ENCODE results near the gene HS3ST1.

HS3ST1 gene

GRCh38 chr4:11428231-11428898, at the start of gene HS3ST1:
TSS of gene HS3ST1 (minus strand) at chr4:11428894. CDS start at chr4:11400005, 28,889 bp downstream.
- Histone ChIP-seq H3K9me3 (ENCODE audit: control insufficient read depth, low read length) (no peaks in the 10 kb centered on the region), H3K36me3 (ENCODE audit: control insufficient read depth, insufficient read depth, low read length) (no peaks in the 10 kb centered on the region), H3K4me3 (ENCODE audit: low read length) (peak within 1 kb of the TSS; percentile 90), H3K4me1 (ENCODE audit: control insufficient read depth, insufficient read depth, low read length) (peaks cover 21% of the 10 kb centered on the region), H3K27me3 (ENCODE audit: control insufficient read depth, insufficient read depth, low read length) (peaks cover 9% of the 10 kb centered on the region), H3K9ac (ENCODE audit: low read length) (peak within 1 kb of the TSS; percentile 85)

GRCh38 chr4:11475871-11476270, 47.2 kb upstream of the HS3ST1 start:
- Histone ChIP-seq H3K9me3 (ENCODE audit: control insufficient read depth, low read length) (no peaks in the 10 kb centered on the region), H3K27me3 (ENCODE audit: control insufficient read depth, insufficient read depth, low read length) (no peaks in the 10 kb centered on the region), H3K36me3 (ENCODE audit: control insufficient read depth, insufficient read depth, low read length) (no peaks in the 10 kb centered on the region), H3K4me3 (ENCODE audit: low read length) (no peak overlapping the region), H3K9ac (ENCODE audit: low read length) (no peak overlapping the region), H3K4me1 (ENCODE audit: control insufficient read depth, insufficient read depth, low read length) (peaks cover 5% of the 10 kb centered on the region)

DNA sequence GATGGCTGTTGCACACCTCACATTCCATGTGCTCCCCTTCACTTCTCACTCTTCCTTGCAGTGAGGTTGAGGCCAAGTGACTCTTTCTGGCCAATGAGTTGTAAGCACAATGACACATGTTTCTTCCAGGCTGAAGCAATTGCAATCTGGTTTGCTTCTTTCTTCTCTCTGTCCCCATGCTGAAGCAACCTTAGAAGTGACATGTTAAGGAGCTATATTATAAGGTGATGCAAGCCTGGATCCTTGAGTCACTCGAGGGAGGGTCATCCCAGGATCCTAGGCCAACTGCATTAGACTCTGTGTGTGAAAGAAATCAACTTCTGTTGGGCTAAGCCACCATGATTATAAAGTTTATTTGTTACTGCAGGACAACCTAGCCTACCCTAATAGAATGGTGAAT, 45.5 kb upstream of the HS3ST1 start:
- Histone ChIP-seq H3K27me3 (ENCODE audit: control insufficient read depth, insufficient read depth, low read length) (no peaks in the 10 kb centered on the region), H3K9me3 (ENCODE audit: control insufficient read depth, low read length) (no peaks in the 10 kb centered on the region), H3K4me3 (ENCODE audit: low read length) (no peak overlapping the region), H3K36me3 (ENCODE audit: control insufficient read depth, insufficient read depth, low read length) (no peaks in the 10 kb centered on the region), H3K4me1 (ENCODE audit: control insufficient read depth, insufficient read depth, low read length) (peaks cover 13% of the 10 kb centered on the region), H3K9ac (ENCODE audit: low read length) (no peak overlapping the region)

- Histone ChIP-seq H3K4me1 (ENCODE audit: control insufficient read depth, insufficient read depth, low read length) (peaks cover 18% of the 10 kb centered on the region), H3K27me3 (ENCODE audit: control insufficient read depth, insufficient read depth, low read length) (no peaks in the 10 kb centered on the region), H3K4me3 (ENCODE audit: low read length) (no peak overlapping the region)
These were observed 43.8 kb upstream of the HS3ST1 start for GRCh38 chr4:11472535-11472934.

DNA sequence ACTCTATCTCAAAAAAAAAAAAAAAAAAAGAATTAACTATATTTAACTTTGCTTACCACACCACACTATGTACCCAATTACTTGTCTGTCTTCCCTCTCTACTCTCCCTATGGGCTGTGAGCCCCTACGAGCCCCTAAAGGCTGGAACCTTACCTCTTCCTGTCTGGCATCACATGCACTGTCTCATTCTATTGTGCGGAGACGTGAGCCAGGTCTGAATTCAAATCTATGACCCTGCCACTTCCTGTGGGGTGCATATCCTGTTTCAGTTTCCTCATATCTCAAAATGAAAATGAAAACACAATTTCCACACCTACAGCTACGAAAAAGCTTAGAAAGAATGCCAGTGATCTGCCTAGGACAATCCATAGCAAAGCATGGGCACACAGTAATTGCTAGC, 42.9 kb upstream of the HS3ST1 start:
- H3K9ac ChIP-seq (ENCODE audit: low read length), result no peak overlapping the region
- no peak overlapping the region for H3K4me3 ChIP-seq (ENCODE audit: low read length)
- no peaks in the 10 kb centered on the region for H3K9me3 ChIP-seq (ENCODE audit: control insufficient read depth, low read length)
- H3K36me3 ChIP-seq (ENCODE audit: control insufficient read depth, insufficient read depth, low read length), result no peaks in the 10 kb centered on the region
- peaks cover 18% of the 10 kb centered on the region for H3K4me1 ChIP-seq (ENCODE audit: control insufficient read depth, insufficient read depth, low read length)
- no peaks in the 10 kb centered on the region for H3K27me3 ChIP-seq (ENCODE audit: control insufficient read depth, insufficient read depth, low read length)

More at GRCh38 chr4:11472535-11472934, 43.8 kb upstream of the HS3ST1 start:
- H3K36me3 ChIP-seq (ENCODE audit: control insufficient read depth, insufficient read depth, low read length), result no peaks in the 10 kb centered on the region
- H3K9me3 ChIP-seq (ENCODE audit: control insufficient read depth, low read length), result no peaks in the 10 kb centered on the region
- H3K9ac ChIP-seq (ENCODE audit: low read length), result no peak overlapping the region

DNA sequence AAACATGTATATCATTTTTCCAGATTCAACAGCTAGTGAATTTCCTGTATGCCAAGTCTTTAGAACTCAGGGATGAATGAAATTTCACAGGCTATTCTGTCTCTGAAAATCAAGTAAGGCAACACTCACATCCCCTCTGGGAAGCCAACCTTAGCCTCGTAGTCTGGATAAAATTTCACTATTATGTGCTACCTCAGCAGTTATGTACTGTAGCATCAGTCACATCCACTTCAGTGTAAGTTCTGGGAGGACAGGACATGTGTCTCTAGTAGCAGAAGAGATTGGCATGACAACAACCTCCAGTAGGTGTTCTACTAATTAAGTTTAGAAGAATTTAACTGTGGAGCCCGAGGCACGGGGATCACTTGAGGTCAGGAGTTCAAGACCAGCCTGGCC, 42.4 kb upstream of the HS3ST1 start:
- no peak overlapping the region for H3K4me3 ChIP-seq (ENCODE audit: low read length)
- H3K9ac ChIP-seq (ENCODE audit: low read length), result no peak overlapping the region
- peaks cover 18% of the 10 kb centered on the region for H3K4me1 ChIP-seq (ENCODE audit: control insufficient read depth, insufficient read depth, low read length)
- no peaks in the 10 kb centered on the region for H3K36me3 ChIP-seq (ENCODE audit: control insufficient read depth, insufficient read depth, low read length)
- no peaks in the 10 kb centered on the region for H3K27me3 ChIP-seq (ENCODE audit: control insufficient read depth, insufficient read depth, low read length)
- no peaks in the 10 kb centered on the region for H3K9me3 ChIP-seq (ENCODE audit: control insufficient read depth, low read length)

DNA sequence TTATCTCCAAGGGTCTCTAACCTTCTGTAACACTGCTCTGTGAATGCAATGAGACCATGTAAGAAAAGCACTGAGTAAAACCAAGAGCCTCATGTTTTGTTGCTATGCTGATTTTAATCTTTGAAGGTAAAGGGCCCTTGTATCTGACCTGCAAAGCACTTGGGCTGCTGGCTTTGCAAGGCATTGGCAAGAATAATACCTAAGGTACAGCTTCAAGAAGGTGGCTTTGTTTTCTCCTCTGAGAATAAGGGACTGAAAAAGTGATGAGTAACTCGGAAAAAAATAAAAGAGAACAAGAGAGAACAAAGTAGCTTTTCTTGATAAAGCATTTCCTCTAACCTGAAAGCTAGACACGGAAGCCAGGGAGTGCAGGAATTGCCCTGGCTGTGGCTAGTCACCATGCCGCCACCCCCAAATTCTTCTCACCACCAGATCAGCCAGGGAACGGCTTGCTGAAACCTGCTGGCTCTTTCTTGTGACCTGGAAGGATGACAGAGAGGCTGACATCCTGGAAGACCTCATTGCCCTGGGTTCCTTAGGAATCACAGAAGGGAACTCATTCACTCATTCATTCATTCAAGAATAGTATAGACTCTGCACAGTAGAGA, 41.8 kb upstream of the HS3ST1 start:
- peaks cover 18% of the 10 kb centered on the region for H3K4me1 ChIP-seq (ENCODE audit: control insufficient read depth, insufficient read depth, low read length)
- no peaks in the 10 kb centered on the region for H3K27me3 ChIP-seq (ENCODE audit: control insufficient read depth, insufficient read depth, low read length)
- H3K9me3 ChIP-seq (ENCODE audit: control insufficient read depth, low read length), result no peaks in the 10 kb centered on the region
- no peaks in the 10 kb centered on the region for H3K36me3 ChIP-seq (ENCODE audit: control insufficient read depth, insufficient read depth, low read length)
- no peak overlapping the region for H3K9ac ChIP-seq (ENCODE audit: low read length)
- H3K4me3 ChIP-seq (ENCODE audit: low read length), result no peak overlapping the region

DNA sequence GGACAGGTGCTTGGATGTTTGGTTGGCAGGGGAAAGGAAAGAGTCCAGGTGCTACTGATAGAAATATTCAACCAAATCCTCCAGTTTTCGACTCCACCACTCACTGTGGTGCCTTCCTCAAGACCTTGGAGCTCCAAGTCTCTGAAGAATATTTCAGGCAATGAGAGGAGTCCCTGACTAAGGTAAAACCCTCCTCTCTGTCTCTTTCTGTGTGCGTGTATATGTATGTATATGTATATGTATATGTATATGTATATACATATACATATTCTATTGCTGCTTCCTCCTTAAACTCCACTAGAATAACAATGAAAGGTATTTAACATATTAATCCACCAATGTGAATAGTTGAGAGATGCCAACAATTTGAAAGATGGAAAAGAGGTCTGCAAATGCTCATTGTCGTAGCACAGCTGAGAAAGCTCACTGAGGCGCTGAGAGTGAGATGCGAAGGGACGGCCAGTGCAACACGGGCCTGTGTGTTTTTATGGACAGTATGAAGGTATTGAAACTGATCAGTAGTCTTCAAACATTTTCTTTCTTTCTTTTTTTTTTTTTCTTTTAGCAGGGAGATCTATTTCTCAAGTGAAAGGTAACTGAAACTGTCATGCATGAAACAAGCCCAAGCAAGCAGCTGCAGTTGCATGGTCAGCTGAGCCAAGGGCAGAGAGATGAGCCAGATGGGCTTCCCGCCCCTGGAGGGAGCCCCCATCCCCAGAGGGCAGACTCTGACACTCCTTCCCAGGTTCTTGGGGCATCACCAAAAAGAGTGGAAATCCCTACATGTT, 41.1 kb upstream of the HS3ST1 start:
- no peak overlapping the region for H3K4me3 ChIP-seq (ENCODE audit: low read length)
- H3K9me3 ChIP-seq (ENCODE audit: control insufficient read depth, low read length), result no peaks in the 10 kb centered on the region
- H3K4me1 ChIP-seq (ENCODE audit: control insufficient read depth, insufficient read depth, low read length), result peaks cover 18% of the 10 kb centered on the region
- no peak overlapping the region for H3K9ac ChIP-seq (ENCODE audit: low read length)
- no peaks in the 10 kb centered on the region for H3K36me3 ChIP-seq (ENCODE audit: control insufficient read depth, insufficient read depth, low read length)
- no peaks in the 10 kb centered on the region for H3K27me3 ChIP-seq (ENCODE audit: control insufficient read depth, insufficient read depth, low read length)

- H3K36me3 ChIP-seq (ENCODE audit: control insufficient read depth, insufficient read depth, low read length), result no peaks in the 10 kb centered on the region
- peaks cover 18% of the 10 kb centered on the region for H3K4me1 ChIP-seq (ENCODE audit: control insufficient read depth, insufficient read depth, low read length)
- H3K9me3 ChIP-seq (ENCODE audit: control insufficient read depth, low read length), result no peaks in the 10 kb centered on the region
- H3K4me3 ChIP-seq (ENCODE audit: low read length), result no peak overlapping the region
- no peaks in the 10 kb centered on the region for H3K27me3 ChIP-seq (ENCODE audit: control insufficient read depth, insufficient read depth, low read length)
- H3K9ac ChIP-seq (ENCODE audit: low read length), result no peak overlapping the region
These were observed 40.2 kb upstream of the HS3ST1 start for GRCh38 chr4:11468901-11469300.

DNA sequence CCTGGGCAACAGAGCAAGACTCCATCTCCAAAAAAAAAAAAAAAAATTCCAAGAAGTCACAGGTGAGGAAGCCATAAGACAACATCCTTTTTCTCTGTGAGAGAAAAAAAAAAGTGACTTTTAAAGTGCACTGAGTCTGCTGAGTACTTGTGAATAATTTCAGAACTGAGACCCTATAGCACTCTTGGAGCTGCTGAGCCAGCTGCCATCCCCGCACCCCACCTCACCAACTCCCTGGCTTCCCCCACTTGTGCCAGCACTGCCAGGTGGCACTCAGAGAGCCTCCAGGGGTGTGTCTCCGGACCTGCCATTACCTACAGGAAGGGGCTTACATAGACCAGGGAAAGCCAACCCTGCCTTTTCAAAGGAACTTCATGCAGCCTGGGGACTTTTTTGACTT, 39.2 kb upstream of the HS3ST1 start:
- Histone ChIP-seq H3K4me1 (ENCODE audit: control insufficient read depth, insufficient read depth, low read length) (peaks cover 18% of the 10 kb centered on the region), H3K27me3 (ENCODE audit: control insufficient read depth, insufficient read depth, low read length) (no peaks in the 10 kb centered on the region), H3K36me3 (ENCODE audit: control insufficient read depth, insufficient read depth, low read length) (no peaks in the 10 kb centered on the region), H3K4me3 (ENCODE audit: low read length) (no peak overlapping the region), H3K9ac (ENCODE audit: low read length) (no peak overlapping the region), H3K9me3 (ENCODE audit: control insufficient read depth, low read length) (no peaks in the 10 kb centered on the region)

- Histone ChIP-seq H3K9ac (ENCODE audit: low read length) (no peak overlapping the region), H3K9me3 (ENCODE audit: control insufficient read depth, low read length) (no peaks in the 10 kb centered on the region), H3K4me3 (ENCODE audit: low read length) (no peak overlapping the region), H3K27me3 (ENCODE audit: control insufficient read depth, insufficient read depth, low read length) (no peaks in the 10 kb centered on the region), H3K36me3 (ENCODE audit: control insufficient read depth, insufficient read depth, low read length) (no peaks in the 10 kb centered on the region), H3K4me1 (ENCODE audit: control insufficient read depth, insufficient read depth, low read length) (peaks cover under 1% of the 10 kb centered on the region)
These were observed 35.0 kb upstream of the HS3ST1 start for GRCh38 chr4:11463707-11464106.

DNA sequence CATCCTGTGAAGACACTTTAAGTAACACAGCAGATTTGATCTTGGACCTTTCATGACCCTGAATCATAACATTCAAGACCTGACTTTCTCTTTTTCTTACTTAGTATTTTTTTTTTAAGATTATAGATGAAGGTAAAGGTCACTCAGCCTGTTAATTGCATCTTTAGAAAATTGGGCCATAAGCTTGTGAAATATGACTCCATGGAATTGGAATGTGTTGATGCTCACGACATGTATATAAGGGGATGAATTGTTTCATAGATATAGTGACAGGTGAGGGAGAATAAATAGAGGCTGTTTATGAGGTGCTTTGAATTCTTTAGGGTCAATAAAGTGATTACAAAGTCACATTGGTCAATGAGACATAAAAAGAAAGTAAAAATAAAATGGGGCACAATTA, 27.7 kb upstream of the HS3ST1 start:
- Histone ChIP-seq H3K36me3 (ENCODE audit: control insufficient read depth, insufficient read depth, low read length) (no peaks in the 10 kb centered on the region), H3K9ac (ENCODE audit: low read length) (no peak overlapping the region), H3K4me1 (ENCODE audit: control insufficient read depth, insufficient read depth, low read length) (no peaks in the 10 kb centered on the region), H3K27me3 (ENCODE audit: control insufficient read depth, insufficient read depth, low read length) (no peaks in the 10 kb centered on the region), H3K9me3 (ENCODE audit: control insufficient read depth, low read length) (no peaks in the 10 kb centered on the region), H3K4me3 (ENCODE audit: low read length) (no peak overlapping the region)
